HCT116 (cell line): ENCODE measurements around the gene SOBP. TPM values are rescaled to one million over a fixed set of nuclear protein-coding genes. Genes with fewer than 3 reads are reported as not detected.

Experiments used
- ATAC-seq: fragments of 200-7000 bp; cut with Tn5 transposase; 2 replicates; pipeline ENCODE4 v1.9.1; 2020; ENCODE audit warnings: mild to moderate bottlenecking, moderate library complexity
- BruUV-seq: library from RNA; stranded (reverse); fragments of 400-500 nt; replicated peaks from 2 replicates; lab custom pipeline; 2021; lab: Mats Ljungman, UMichigan
- CTCF ChIA-PET: fragments of 300-600 bp; sonication (Branson Sonifier 250); formaldehyde crosslinking; loops from one replicate; lab custom pipeline; 2021; ENCODE audit warnings: antibody characterized with exemption; lab: Charles Lee
- POLR2A ChIA-PET: fragments of 300-600, 350-600 bp; sonication (Branson Sonifier 250); formaldehyde crosslinking; loops from one replicate; lab custom pipeline; 2021; ENCODE audit warnings: antibody characterized with exemption; lab: Charles Lee
- RAD21 ChIA-PET, 2 experiments: fragments of 300-600 bp; sonication (Branson Sonifier 250); formaldehyde crosslinking; loops; one replicate each; lab custom pipeline; 2023; ENCODE audit warnings: low total read pairs in 2 of 2; ENCODE audit not compliant: uncharacterized antibody in 2 of 2, unreplicated experiment in 2 of 2, low non-redundant PET in 1 of 2; lab: Charles Lee
- DNase-seq: peaks from one replicate; pipeline ENCODE4 v3.0.0-alpha.2; 2010; ENCODE audit warnings: low read depth, low spot score
- H2AFZ ChIP-seq: fragments of 200-600 bp; shearing (Covaris generic), sonication (generic); 2 replicates; pipeline ENCODE4 v1.6.1; 2017; ENCODE audit warnings: low read depth, mixed run types, mixed read lengths, antibody characterized with exemption, low read length; ENCODE audit not compliant: poor library complexity, severe bottlenecking
- H3K27ac ChIP-seq: 2 replicates; pipeline ENCODE4 v1.5.1; 2012; ENCODE audit warnings: low read depth, low read length
- H3K27me3 ChIP-seq: fragments of 200-600 bp; sonication (generic); 2 replicates; pipeline ENCODE4 v1.6.1; 2016; ENCODE audit warnings: mixed run types, low read length, mixed read lengths; ENCODE audit not compliant: insufficient read depth
- H3K36me3 ChIP-seq, 2 experiments: fragments of 200-500 bp in 1 of 2; fragments of 200-600 bp in 1 of 2; sonication (Bioruptor generic) in 1 of 2; sonication (generic) in 1 of 2; 2 replicates each; pipeline versions ENCODE4 v1.5.1 to v1.6.1; 2014 to 2016; ENCODE audit warnings: low read length in 2 of 2, inconsistent platforms in 1 of 2, mixed read lengths in 1 of 2, mixed run types in 1 of 2; ENCODE audit not compliant: insufficient read depth in 2 of 2, control insufficient read depth in 1 of 2
- H3K4me1 ChIP-seq, 2 experiments: fragments of 200-600 bp in 1 of 2; sonication (generic) in 1 of 2; 2 replicates each; pipeline versions ENCODE4 v1.5.1 to v1.6.1; 2012 to 2017; ENCODE audit warnings: low read length in 2 of 2, inconsistent platforms in 1 of 2, mild to moderate bottlenecking in 1 of 2, mixed read lengths in 1 of 2, mixed run types in 1 of 2, moderate library complexity in 1 of 2; ENCODE audit not compliant: insufficient read depth in 2 of 2, control insufficient read depth in 1 of 2
- H3K4me2 ChIP-seq: fragments of 200-600 bp; sonication (generic); 2 replicates; pipeline ENCODE4 v1.6.1; 2017; ENCODE audit warnings: mixed run types, low read length, mixed read lengths
- H3K4me3 ChIP-seq, 2 experiments: fragments of 200-600 bp in 1 of 2; sonication (generic) in 1 of 2; replicated peaks in 1 of 2; 2 replicates each; pipeline ENCODE4 v1.5.1; 2011 to 2016; ENCODE audit warnings: low read length in 2 of 2, control low read depth in 1 of 2, low read depth in 1 of 2, mild to moderate bottlenecking in 1 of 2, mixed read lengths in 1 of 2, mixed run types in 1 of 2
- H3K79me2 ChIP-seq: fragments of 200-600 bp; sonication (generic); 2 replicates; pipeline ENCODE4 v1.6.1; 2017; ENCODE audit warnings: mild to moderate bottlenecking, mixed run types, low read length, moderate library complexity, mixed read lengths; ENCODE audit not compliant: insufficient read depth
- H3K9ac ChIP-seq: fragments of 200-600 bp; sonication (generic); 2 replicates; pipeline ENCODE4 v1.6.1; 2016; ENCODE audit warnings: low read length, mixed read lengths
- H3K9me2 ChIP-seq: fragments of 200-600 bp; sonication (generic), shearing (Covaris generic); 2 replicates; pipeline ENCODE4 v1.6.1; 2017; ENCODE audit warnings: mixed run types, mild to moderate bottlenecking, moderate library complexity; ENCODE audit not compliant: insufficient read depth
- H3K9me3 ChIP-seq, 2 experiments: fragments of 200-500 bp in 1 of 2; fragments of 200-600 bp in 1 of 2; sonication (Bioruptor generic) in 1 of 2; sonication (generic) in 1 of 2; 2 replicates each; pipeline ENCODE4 v1.6.1; 2014 to 2017; ENCODE audit warnings: low read length in 2 of 2, mixed read lengths in 2 of 2, inconsistent platforms in 1 of 2, low read depth in 1 of 2, mild to moderate bottlenecking in 1 of 2, mixed run types in 1 of 2, moderate library complexity in 1 of 2; ENCODE audit not compliant: control insufficient read depth in 1 of 2, insufficient read depth in 1 of 2
- H4K20me1 ChIP-seq: fragments of 200-600 bp; sonication (generic), shearing (Covaris generic); 2 replicates; pipeline ENCODE4 v1.6.1; 2017; ENCODE audit warnings: mixed run types, mild to moderate bottlenecking, moderate library complexity; ENCODE audit not compliant: insufficient read depth
- CEBPB ChIP-seq: IDR thresholded peaks from 2 replicates; pipeline ENCODE4 v1.6.1; 2012; ENCODE audit warnings: low read depth
- CTCF ChIP-seq, 3 experiments: fragments of 200-600 bp in 1 of 3; sonication (generic) in 1 of 3; IDR thresholded peaks in 2 of 3; conservative IDR thresholded peaks in 1 of 3; 2 replicates each; pipeline ENCODE4 v1.5.1; 2012 to 2017; ENCODE audit warnings: low read depth in 2 of 3, low read length in 2 of 3, antibody characterized with exemption in 1 of 3, borderline replicate concordance in 1 of 3, control low read depth in 1 of 3, mild to moderate bottlenecking in 1 of 3, mixed read lengths in 1 of 3, mixed run types in 1 of 3, moderate library complexity in 1 of 3; ENCODE audit not compliant: insufficient read depth in 1 of 3
- EGR1 ChIP-seq: IDR thresholded peaks from 2 replicates; pipeline ENCODE4 v1.6.1; 2012; ENCODE audit warnings: low read depth
- EZH2 ChIP-seq: fragments of 200-600 bp; sonication (generic); IDR thresholded peaks from 2 replicates; pipeline ENCODE4 v1.6.1; 2017; ENCODE audit warnings: antibody characterized with exemption, mixed run types
- FOSL1 ChIP-seq: IDR thresholded peaks from 2 replicates; pipeline ENCODE4 v1.6.1; 2012; ENCODE audit warnings: low read depth
- JUND ChIP-seq: IDR thresholded peaks from 2 replicates; pipeline ENCODE4 v1.6.1; 2012
- POLR2AphosphoS5 ChIP-seq: IDR thresholded peaks from 2 replicates; pipeline ENCODE4 v1.6.1; 2011; ENCODE audit warnings: mild to moderate bottlenecking, low read depth, low read length, moderate library complexity
- RAD21 ChIP-seq: IDR thresholded peaks from 2 replicates; pipeline ENCODE4 v1.6.1; 2012; ENCODE audit warnings: low read depth, mild to moderate bottlenecking
- SP1 ChIP-seq: IDR thresholded peaks from 2 replicates; pipeline ENCODE4 v1.6.1; 2012; ENCODE audit warnings: low read depth
- SRF ChIP-seq: IDR thresholded peaks from 2 replicates; pipeline ENCODE4 v1.6.1; 2012; ENCODE audit warnings: low read depth
- TCF7L2 ChIP-seq: IDR thresholded peaks from 2 replicates; pipeline ENCODE4 v1.7.0; 2011; ENCODE audit warnings: borderline replicate concordance, inconsistent platforms; ENCODE audit not compliant: insufficient read depth, insufficient read length; ENCODE audit errors: extremely low read depth
- YY1 ChIP-seq: IDR thresholded peaks from 2 replicates; pipeline ENCODE4 v1.6.1; 2011; ENCODE audit warnings: low read length, low read depth, moderate library complexity, mild to moderate bottlenecking; ENCODE audit not compliant: insufficient replicate concordance; ENCODE audit errors: extremely low read depth
- ZBTB33 ChIP-seq: IDR thresholded peaks from 2 replicates; pipeline ENCODE4 v1.6.1; 2011; ENCODE audit warnings: mild to moderate bottlenecking, low read length, moderate library complexity; ENCODE audit not compliant: insufficient replicate concordance; ENCODE audit errors: extremely low read depth
- ZFX ChIP-seq: fragments of 450-650 bp; IDR thresholded peaks from 2 replicates; pipeline ENCODE4 v1.6.1; 2017
- ZNF274 ChIP-seq: fragments of 200-500 bp; sonication (Bioruptor generic); IDR thresholded peaks from 2 replicates; pipeline ENCODE4 v1.6.1; 2014; ENCODE audit warnings: mild to moderate bottlenecking, low read depth, low read length, inconsistent platforms
- intact Hi-C: fragments of 100-400 bp; cut with micrococcal nuclease; formaldehyde crosslinking; loops from 2 replicates; pipeline ENCODE4 v1.10.0; 2022
- total RNA-seq: library from RNA; stranded (reverse); gene quantifications from one replicate; pipeline ENCODE4 v1.2.1, GENCODE V29; 2021; ENCODE audit not compliant: unreplicated experiment

SOBP gene
- total RNA-seq, 1 experiment from 2014 or later: 2.6 TPM

- Histone ChIP-seq H3K4me2 (no peak overlapping the region), H3K9me3 (no peaks in the 10 kb centered on the region), H3K9ac (no peak overlapping the region), H3K79me2 (no peaks in the 10 kb centered on the region), H3K27ac (no peak overlapping the region), H2AFZ (no peak overlapping the region), H4K20me1 (no peaks in the 10 kb centered on the region), H3K4me3 (no peak overlapping the region), H3K36me3 (no peaks in the 10 kb centered on the region), H3K4me1 (no peaks in the 10 kb centered on the region), H3K9me2 (no peaks in the 10 kb centered on the region; the same call in 1 of the 2 replicates), H3K27me3 (no peaks in the 10 kb centered on the region)
- no peak for TF ChIP-seq ZBTB33
- no peak for TF ChIP-seq CEBPB
- TF ChIP-seq ZFX: no peak
- TF ChIP-seq RAD21: no peak
- TF ChIP-seq ZNF274: no peak
- no peak for TF ChIP-seq YY1
- TF ChIP-seq SRF: no peak
- TF ChIP-seq TCF7L2: no peak
- no peak for TF ChIP-seq FOSL1
- TF ChIP-seq POLR2AphosphoS5: no peak
- no peak for TF ChIP-seq EGR1
- TF ChIP-seq JUND: no peak
- no peak for TF ChIP-seq CTCF (IDR thresholded peaks at IDR 0.05 in 2 of 3, conservative IDR thresholded peaks at IDR 0.05 in 1 of 3; ENCODE audit: borderline replicate concordance in 1 of 3, insufficient read depth in 1 of 3, low read depth in 2 of 3, low read length in 2 of 3)
- no peak for TF ChIP-seq SP1
- no peak for TF ChIP-seq EZH2
- ChIA-PET CTCF (no interaction called here), RAD21 (no interaction called here), POLR2A (no interaction called here)
- ATAC-seq (no peak), DNase-seq (no peak)
- intact Hi-C loops: no loop called here
- BruUV-seq: no TSS peak
Observed at GRCh38 chr6:107683183-107683582, 193.3 kb downstream of the SOBP start.
